Measurements from ENCODE around the gene POFUT2. TPM values are rescaled to one million over a fixed set of nuclear protein-coding genes. Genes with fewer than 3 reads are reported as not detected.

POFUT2 gene
- total and polyA plus RNA-seq, 7 donors: 2.5 to 31.3 (median 18.9) TPM

DNA sequence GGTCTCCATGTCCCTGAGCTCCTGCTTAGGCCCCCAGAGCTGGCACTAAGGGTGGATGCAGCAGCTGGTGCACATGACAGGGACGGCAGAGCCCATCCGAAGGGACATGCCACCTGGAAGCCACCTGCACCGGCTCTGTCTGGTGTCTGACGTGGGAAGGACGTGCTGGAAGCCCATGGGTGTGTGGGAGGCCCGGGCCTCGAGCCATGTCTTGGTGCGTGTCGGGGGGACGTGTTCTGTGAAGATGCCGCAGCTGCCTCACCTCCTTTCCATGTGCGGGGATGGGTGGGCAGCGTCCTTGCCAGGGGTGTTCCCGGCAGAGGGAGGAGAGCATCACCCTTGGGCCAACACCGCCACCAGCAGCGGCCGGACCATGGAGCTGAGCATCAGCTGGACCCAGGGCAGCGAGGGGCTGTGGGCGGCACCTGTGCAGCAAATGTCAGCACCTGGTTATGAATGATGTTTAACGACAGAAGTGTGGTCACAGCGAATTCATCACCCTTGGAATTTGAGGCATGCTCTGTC is 15.5 kb upstream of the POFUT2 start:
- H3K9me3 ChIP-seq: no peaks in the 10 kb centered on the region
- peak; percentile 74 for DNase-seq
- H3K27ac ChIP-seq: peak overlapping the region; percentile 74 to 98 (median 88)
- no peaks in the 10 kb centered on the region for H3K27me3 ChIP-seq
- H3K36me3 ChIP-seq: no peaks in the 10 kb centered on the region
- peaks cover 6 to 55% (median 44%) of the 10 kb centered on the region in 4 donors for H3K4me1 ChIP-seq
- intact Hi-C loops (cut with DNase I): no loop called here
- H3K4me3 ChIP-seq: no peak overlapping the region
- TF ChIP-seq EP300 (IDR thresholded peaks at IDR 0.05) (no peak), POLR2AphosphoS5 (IDR thresholded peaks at IDR 0.05) (no peak), POLR2A (IDR thresholded peaks at IDR 0.05) (no peak)
- TF ChIP-seq, protein P1, sequence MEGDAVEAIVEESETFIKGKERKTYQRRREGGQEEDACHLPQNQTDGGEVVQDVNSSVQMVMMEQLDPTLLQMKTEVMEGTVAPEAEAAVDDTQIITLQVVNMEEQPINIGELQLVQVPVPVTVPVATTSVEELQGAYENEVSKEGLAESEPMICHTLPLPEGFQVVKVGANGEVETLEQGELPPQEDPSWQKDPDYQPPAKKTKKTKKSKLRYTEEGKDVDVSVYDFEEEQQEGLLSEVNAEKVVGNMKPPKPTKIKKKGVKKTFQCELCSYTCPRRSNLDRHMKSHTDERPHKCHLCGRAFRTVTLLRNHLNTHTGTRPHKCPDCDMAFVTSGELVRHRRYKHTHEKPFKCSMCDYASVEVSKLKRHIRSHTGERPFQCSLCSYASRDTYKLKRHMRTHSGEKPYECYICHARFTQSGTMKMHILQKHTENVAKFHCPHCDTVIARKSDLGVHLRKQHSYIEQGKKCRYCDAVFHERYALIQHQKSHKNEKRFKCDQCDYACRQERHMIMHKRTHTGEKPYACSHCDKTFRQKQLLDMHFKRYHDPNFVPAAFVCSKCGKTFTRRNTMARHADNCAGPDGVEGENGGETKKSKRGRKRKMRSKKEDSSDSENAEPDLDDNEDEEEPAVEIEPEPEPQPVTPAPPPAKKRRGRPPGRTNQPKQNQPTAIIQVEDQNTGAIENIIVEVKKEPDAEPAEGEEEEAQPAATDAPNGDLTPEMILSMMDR (IDR thresholded peaks at IDR 0.05): no peak
- 88 to 94% methylated on average over 21 of the region's 21 CpGs for WGBS, 2 donors

DNA sequence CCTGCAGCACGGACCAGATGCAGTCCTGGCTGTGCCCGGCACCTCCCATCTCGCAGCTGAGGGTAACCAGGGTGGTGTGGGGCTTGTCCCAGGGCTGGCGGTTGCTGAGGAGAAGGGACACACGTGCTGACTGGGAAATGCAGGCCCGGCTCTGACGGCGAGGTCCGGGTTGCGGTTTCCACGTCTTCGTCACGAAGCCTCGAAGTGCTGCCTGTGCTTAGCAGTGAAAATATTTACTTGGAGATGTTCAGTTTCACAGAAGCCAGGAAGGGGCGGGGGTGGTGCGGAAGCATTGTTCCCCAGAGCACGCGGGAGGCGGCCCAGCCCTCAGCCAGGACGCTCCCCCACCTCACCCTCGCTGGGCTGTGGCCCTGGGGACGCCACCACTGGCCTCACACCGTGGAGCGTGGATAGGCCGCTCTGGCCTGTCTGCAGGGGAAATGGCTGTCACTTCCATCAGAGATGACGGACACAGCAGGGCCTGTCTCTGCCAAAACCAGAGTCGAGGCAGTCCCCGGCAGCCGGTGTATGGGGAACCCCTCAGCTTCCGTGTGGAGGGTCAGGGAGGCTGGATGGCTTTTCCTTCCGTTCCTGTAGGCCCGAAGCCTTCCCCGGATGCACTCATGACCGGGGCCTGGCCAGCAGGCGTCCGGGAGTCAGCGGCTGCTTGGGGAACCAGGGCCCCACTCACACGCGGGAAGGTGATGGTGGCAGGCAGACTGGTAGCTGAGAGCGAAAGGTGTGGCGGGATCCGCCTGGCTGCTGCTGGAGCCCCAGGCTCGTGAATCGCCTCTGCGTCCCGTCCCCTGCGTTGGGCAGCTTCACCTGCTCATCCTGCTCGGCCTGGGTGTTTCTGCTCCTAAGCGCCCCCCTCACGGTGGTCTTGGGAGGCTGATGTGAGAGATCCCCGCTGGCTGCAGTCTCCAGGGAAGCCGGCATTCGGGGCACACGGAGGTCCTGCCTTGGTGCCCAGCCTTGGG is 14.7 kb upstream of the POFUT2 start:
- DNase-seq: peak; percentile 95
- TF ChIP-seq EP300 (IDR thresholded peaks at IDR 0.05): peak; percentile 65 to 96 (median 88)
- peak; percentile 46 to 87 (median 64) for TF ChIP-seq POLR2AphosphoS5 (IDR thresholded peaks at IDR 0.05)
- no peak for TF ChIP-seq POLR2A (IDR thresholded peaks at IDR 0.05)
- TF ChIP-seq, protein P1 (IDR thresholded peaks at IDR 0.05): no peak
- Histone ChIP-seq H3K27ac (peak overlapping the region; percentile 74 to 98 (median 88)), H3K4me3 (no peak overlapping the region), H3K4me1 (peaks cover 6 to 48% (median 37%) of the 10 kb centered on the region in 4 donors), H3K27me3 (no peaks in the 10 kb centered on the region), H3K36me3 (no peaks in the 10 kb centered on the region), H3K9me3 (no peaks in the 10 kb centered on the region)
- WGBS, 2 donors: 69 to 79% methylated on average over 54 of the region's 54 CpGs
- intact Hi-C loops (cut with DNase I): no loop called here

DNA sequence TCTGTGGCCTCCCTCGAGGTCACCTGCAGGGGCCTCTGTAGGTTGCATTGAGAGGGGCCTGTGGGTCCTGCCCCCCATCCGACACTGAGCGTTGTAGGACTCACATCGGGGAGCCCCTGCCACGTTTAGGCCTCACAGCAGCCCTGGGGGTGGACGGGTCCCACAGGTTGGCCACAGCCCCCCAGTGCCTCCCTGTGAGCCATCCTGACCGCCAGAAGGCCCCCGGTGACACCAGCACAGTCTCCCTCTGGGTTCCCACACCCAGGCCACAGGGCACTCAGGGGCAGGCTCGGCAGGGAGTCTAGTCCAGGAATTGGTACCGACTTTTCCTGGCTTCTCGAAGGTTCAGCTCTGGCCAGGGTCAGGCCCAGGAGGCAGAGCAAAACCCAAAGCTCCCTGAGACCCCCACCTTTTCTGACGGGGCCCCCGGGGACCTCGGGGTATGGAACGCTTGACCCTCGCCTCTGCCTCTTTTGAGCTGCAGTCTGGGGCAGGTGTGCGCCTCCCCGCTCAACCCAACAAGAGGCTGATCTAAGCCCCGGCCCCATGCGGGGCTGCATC is 13.9 kb upstream of the POFUT2 start:
- Histone ChIP-seq H3K4me3 (no peak overlapping the region), H3K4me1 (peaks cover 6 to 43% (median 33%) of the 10 kb centered on the region in 4 donors), H3K36me3 (no peaks in the 10 kb centered on the region), H3K9me3 (no peaks in the 10 kb centered on the region), H3K27ac (peak overlapping the region; percentile 74 to 98 (median 88)), H3K27me3 (no peaks in the 10 kb centered on the region)
- peak; percentile 73 for DNase-seq
- WGBS, 2 donors: 83 to 91% methylated on average over 20 of the region's 20 CpGs
- TF ChIP-seq POLR2A (IDR thresholded peaks at IDR 0.05): no peak
- no peak for TF ChIP-seq EP300 (IDR thresholded peaks at IDR 0.05)
- no peak for TF ChIP-seq POLR2AphosphoS5 (IDR thresholded peaks at IDR 0.05)
- TF ChIP-seq, protein P1 (IDR thresholded peaks at IDR 0.05): no peak
- intact Hi-C loops (cut with DNase I): no loop called here

DNA sequence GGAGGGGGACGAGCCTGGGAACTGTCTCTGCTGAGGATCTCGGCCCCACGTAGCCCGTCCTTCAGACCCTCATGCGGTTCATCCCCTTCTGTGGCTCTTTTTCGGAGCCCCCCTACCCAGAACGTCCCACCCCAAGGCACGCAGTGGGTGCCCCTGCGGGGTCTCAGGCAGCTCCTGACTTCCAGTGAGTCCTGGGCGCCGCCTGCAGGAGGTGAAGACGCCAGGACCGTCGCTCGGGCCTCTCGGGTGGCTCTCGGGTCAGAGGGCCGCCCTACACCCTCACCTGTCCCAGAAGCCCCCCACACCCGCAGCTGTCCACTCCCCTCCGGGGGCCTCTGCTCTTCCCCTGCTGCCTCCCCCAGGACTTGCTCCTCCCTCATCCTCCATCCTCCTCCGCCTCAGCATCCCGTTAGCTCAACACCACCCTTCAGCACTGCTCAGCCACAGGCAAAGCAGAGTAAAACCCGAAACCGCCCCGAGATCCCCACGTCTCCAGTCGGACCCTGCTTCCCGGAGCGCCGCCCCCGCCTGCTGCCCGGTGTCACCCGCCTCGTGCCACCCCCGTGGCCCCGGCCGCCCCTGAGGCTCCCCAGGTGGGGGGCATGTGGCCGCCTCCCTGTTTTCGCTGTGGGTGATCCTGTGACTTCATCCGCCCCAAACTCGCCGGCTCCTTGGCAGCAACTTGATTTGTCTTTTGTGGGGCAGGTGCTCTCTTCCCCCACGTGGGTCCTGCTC is 13.3 kb upstream of the POFUT2 start:
- DNase-seq: peak; percentile 70
- no peaks in the 10 kb centered on the region for H3K36me3 ChIP-seq
- H3K9me3 ChIP-seq: no peaks in the 10 kb centered on the region
- H3K4me1 ChIP-seq: peaks cover 6 to 43% (median 34%) of the 10 kb centered on the region in 4 donors
- no peak overlapping the region for H3K4me3 ChIP-seq
- H3K27ac ChIP-seq: peak overlapping the region; percentile 74 to 98 (median 88)
- TF ChIP-seq, protein P1 (IDR thresholded peaks at IDR 0.05): no peak
- TF ChIP-seq EP300 (IDR thresholded peaks at IDR 0.05) (no peak), POLR2A (IDR thresholded peaks at IDR 0.05) (no peak), POLR2AphosphoS5 (IDR thresholded peaks at IDR 0.05) (no peak)
- WGBS, 2 donors: 83 to 87% methylated on average over 43 of the region's 43 CpGs
- intact Hi-C loops (cut with DNase I): no loop called here
- H3K27me3 ChIP-seq: no peaks in the 10 kb centered on the region

Data from sigmoid colon (tissue), 7 donors.